GM19239 (cell line): Measurements from ENCODE around the gene LRRC34.

Experiments used
- DNase-seq: peaks from one replicate; pipeline ENCODE4 v3.0.0; 2011; ENCODE audit warnings: low spot score; ENCODE audit not compliant: insufficient read length
- FAIRE-seq: peaks from 2 replicates; lab custom pipeline; 2011; peaks lifted over from hg19 to GRCh38; lab: Jason Lieb, UNC

The LRRC34 gene

GRCh38 chr3:169818316-169818715, 5.6 kb upstream of the LRRC34 start:
- DNase-seq: no peak
- no peak for FAIRE-seq

GRCh38 chr3:169815590-169816150, 3.0 kb upstream of the LRRC34 start:
- DNase-seq (no peak), FAIRE-seq (peak; percentile 14)

- DNase-seq: peak; percentile 32
- FAIRE-seq: peak; percentile 99
These were observed 1.2 kb upstream of the LRRC34 start for GRCh38 chr3:169813757-169814517.

DNA sequence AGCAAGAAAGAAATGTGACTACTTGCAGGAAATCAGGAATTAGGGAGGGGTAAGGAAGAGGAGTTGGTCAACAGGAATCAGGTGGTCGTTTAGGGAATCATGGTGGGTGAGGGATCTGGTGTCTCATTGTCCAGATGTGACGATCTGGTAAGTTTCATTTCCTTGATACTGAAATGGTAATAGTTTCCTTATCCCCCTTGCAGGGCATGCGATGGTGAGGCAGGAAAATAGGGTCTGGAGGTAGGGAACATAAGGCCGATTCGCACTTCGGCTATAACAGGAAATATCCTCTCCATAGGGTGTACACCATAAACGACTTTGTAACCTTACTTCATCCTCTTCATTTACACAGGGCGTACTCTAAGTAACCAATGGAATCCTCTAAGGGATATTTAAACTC, 574 bp upstream of the LRRC34 start:
- DNase-seq: no peak
- no peak for FAIRE-seq

DNA sequence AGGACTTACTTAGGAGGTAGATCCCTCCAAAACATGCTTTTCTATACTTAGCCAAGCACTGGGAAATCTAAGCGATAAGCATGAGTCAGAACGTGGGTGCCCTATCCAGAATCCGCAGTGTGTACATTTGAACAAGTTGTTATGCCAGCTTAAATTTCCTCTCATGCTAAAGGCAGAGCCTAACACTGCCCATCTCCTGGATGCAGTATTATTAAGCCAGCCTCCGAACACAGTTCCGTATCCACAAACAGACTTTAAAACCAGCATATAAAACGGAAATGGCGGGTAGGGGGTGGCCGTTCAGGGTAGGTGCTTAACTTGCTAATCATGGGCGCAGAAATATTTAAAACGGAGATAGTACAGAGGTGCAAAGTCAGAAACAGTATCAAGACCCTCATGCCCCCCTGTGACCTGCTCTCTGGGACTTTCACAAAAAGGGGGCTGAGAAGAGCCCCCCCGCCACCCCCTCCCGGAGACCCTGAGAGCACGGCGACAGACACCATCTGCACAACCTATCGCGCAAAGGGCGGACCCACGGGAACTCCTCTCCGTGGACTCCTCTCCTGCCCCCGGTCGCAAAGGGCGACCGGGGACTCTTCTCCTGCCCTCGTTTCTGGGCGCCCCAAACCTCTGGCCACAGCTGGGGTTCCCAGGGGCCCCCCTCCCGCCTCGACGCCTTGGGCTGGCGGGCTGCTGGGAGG, 923 bp downstream of the LRRC34 start:
- DNase-seq: no peak

GRCh38 chr3:169809230-169809795, 3.4 kb downstream of the LRRC34 start:
- FAIRE-seq: peak; percentile 4
- DNase-seq: no peak

More for the DNA sequence above, 923 bp downstream of the LRRC34 start:
- peak; percentile 56 for FAIRE-seq

DNA sequence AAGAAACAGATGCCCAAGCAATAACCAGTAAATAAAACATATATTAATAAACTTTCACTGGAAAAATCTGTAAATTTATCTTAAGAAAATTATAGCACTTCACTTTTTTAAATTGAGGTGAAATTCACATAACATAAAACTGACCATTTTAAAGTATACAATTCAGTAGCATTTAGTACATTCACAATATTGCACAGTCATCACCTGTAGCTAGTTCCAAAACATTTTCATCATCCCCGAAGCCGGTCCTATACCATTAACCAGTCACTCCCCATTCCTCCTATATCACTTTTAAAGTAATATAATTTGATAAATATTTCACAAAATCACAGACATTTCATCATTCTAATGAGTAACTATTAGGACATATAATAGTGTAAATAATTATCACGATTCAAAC, 8.0 kb downstream of the LRRC34 start:
- FAIRE-seq (no peak), DNase-seq (no peak)

- DNase-seq: no peak
- FAIRE-seq: no peak
These were observed 20.3 kb downstream of the LRRC34 start for GRCh38 chr3:169792359-169792758.

DNA sequence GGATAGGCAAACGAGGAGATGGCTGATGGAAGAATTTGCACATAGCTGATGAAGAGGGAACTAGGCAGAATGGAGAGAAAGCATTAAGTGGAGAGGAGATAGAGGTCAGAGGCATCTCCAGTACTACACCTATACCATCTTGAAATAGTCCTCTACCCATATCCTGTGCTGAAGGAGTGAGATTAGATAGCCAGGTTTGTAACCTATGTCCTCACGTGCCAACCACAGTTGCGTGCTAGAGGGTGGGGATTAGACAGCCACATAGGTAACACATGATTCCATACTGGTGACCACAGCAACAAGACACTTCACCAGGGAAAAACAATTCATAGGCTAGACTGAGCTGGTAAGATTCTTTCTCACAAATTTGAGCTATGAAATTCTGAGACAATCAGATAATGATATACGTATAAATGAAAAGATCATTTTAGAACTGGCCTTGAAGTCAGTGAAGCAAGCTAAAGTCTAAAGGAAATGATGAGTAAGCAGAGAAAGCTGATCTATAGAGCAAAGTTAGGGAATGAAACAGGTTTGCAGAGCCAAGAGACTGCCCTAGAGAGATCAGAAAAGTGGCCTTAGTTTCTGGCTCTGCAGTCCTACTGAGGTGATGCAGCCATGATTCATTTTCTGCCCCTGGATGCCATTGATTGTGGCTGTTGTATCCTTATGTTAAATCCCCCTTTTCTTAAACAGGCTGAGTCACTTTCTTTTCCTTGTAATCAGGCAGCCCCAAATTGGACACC, 21.8 kb downstream of the LRRC34 start:
- DNase-seq (no peak), FAIRE-seq (no peak)

GRCh38 chr3:169790219-169790618, 22.5 kb downstream of the LRRC34 start:
- no peak for FAIRE-seq

GRCh38 chr3:169787791-169788190, 24.9 kb downstream of the LRRC34 start:
- DNase-seq (no peak), FAIRE-seq (no peak)

More at GRCh38 chr3:169790219-169790618, 22.5 kb downstream of the LRRC34 start:
- DNase-seq: no peak

DNA sequence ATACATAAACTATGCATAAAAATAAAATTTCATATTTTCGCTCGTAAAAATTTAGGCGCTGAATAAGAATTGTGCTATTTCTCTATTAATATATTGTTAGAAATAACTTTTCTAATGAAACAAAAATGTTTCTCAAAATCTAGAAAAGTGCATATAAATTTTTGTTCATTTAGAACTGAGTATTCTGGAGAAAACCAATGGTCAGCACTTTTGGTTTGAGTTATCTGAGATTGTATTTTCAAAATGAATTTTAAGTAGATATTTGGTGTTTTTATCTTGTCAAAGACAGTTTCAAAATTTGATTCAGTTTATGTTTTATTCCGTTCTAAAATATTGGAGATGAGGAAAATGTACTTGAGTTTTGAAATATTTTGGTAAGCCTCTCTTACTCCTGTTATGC, 25.6 kb downstream of the LRRC34 start:
- FAIRE-seq (no peak), DNase-seq (no peak)

DNA sequence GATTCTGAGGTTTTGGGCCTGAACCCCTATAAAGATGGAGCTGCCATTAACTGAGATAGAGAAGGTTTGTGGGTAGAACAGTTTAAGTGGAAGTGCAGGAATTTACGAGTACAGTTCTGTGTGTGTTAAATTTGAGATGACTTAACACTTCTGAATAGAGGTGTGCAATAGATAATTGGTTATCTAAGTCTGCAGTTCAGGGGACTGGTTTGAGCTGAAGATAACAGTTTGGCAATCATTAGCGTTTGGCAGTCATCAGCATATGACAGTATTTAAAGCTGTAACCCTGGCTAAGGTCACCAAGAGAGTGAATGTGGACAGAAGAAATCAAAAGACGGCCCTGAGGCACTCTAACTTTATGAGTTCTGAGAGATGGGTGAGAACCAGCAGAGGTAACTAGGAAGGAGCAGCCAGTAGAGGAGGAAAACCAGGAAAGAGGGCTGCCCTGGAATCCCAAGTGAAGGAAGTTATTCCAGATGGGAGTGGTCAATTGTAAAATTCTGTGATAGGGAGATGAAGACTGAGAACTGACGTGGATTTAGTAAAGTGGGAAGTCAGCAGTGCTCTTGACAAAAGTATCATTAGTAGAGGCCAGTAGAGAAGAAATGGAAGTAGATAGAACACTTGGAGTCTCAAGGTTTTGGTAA, 31.4 kb downstream of the LRRC34 start:
- peak; percentile 35 for FAIRE-seq
- DNase-seq: no peak

DNA sequence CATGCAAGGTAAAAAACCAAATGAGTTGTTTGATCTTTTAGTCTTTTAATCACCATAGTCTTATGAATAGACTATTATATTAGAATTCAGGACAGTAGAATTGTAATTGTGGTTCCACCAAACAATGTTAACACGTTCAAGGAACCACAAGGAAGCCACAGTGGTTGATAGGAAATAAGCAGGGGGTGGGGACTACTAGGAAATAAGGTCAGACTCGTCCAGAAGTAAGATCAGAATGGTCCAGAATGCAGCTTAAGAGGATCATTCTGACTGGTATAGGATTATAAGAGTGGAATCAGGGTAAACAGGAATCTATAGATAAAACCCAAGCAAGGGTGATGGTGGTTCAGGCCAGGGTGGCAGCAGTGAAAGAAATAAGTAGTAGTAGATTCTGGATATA, 32.0 kb downstream of the LRRC34 start:
- no peak for FAIRE-seq

DNA sequence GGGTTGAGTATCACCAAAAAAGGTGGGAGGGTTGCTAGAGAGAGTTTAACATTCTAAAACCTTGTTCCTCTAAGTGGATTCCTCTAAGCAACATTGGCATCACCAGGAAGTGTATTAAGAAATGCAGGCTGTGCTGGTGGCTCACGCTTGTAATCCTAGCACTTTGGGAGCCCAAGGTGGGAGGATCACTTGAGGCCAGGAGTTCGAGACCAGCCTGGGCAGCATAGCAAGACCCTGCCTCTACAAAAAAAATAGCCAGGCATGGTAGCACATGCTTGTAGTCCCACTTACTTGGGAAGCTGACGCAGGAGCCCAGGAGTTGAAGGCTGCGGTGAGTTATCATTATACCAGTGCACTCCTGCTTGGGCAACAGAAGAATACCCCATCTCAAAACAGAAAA, 34.9 kb downstream of the LRRC34 start:
- DNase-seq: no peak
- FAIRE-seq: no peak

More for the DNA sequence above, 32.0 kb downstream of the LRRC34 start:
- no peak for DNase-seq

DNA sequence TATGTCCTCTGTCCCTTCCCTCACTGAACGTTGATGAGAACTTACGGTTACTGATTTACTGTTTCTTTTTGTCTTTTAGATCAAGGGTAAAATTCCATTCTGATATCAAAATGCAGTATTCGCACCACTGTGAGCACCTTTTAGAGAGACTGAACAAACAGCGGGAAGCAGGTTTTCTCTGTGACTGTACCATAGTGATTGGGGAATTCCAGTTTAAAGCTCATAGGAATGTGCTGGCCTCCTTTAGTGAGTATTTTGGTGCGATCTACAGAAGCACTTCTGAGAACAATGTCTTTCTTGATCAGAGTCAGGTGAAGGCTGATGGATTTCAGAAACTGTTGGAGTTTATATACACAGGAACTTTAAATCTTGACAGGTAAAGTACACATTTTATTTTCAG, 38.5 kb downstream of the LRRC34 start:
- FAIRE-seq (peak; percentile 8), DNase-seq (no peak)

- FAIRE-seq (peak; percentile 99), DNase-seq (peak; percentile 61)
These were observed 39.5 kb downstream of the LRRC34 start, which contains the start of gene MYNN for GRCh38 chr3:169772897-169773816. Gene MYNN, plus strand, starts transcription at chr3:169773396. Its CDS starts 900 bp downstream, at chr3:169774296.

- FAIRE-seq: no peak
These were observed 40.3 kb downstream of the LRRC34 start for GRCh38 chr3:169772305-169772896.

More at GRCh38 chr3:169772305-169772896, 40.3 kb downstream of the LRRC34 start:
- peak; percentile 7 for DNase-seq
